Gastroesophageal sphincter (tissue), 3 donors: ENCODE data around the gene C11orf52.

ENCODE experiments used
- CTCF ChIP-seq, 4 experiments: fragments of 200-600 bp in 2 of 4; fragments of 450-650 bp in 2 of 4; sonication (generic) in 1 of 4; IDR thresholded peaks; one replicate each; pipeline ENCODE4 v1.5.1; 2017 to 2019; ENCODE audit warnings: antibody characterized with exemption in 4 of 4, mild to moderate bottlenecking in 2 of 4, moderate library complexity in 2 of 4
- POLR2A ChIP-seq, 2 donors: fragments of 450-650 bp; IDR thresholded peaks; one replicate each; pipeline ENCODE4 v1.6.1; 2017; ENCODE audit warnings: antibody characterized with exemption in 2 of 2, mild to moderate bottlenecking in 2 of 2, moderate library complexity in 1 of 2

GRCh38 chr11:111941963-111942362 lies 23.2 kb downstream of the C11orf52 start:
- TF ChIP-seq POLR2A (IDR thresholded peaks at IDR 0.05) (no peak), CTCF (IDR thresholded peaks at IDR 0.05) (no peak)
